B cell (primary cell): ENCODE measurements around the gene PI4KA. TPM values are rescaled to one million over a fixed set of nuclear protein-coding genes. Genes with fewer than 3 reads are reported as not detected.

Source experiments
- ATAC-seq: fragments of 200-7000 bp; cut with Tn5 transposase; one replicate; pipeline ENCODE4 v1.10.0; 2021; ENCODE audit warnings: low read depth, mild to moderate bottlenecking, moderate number of reproducible peaks, moderate library complexity
- CTCF ChIA-PET: fragments of 350-600 bp; sonication (Branson Sonifier 250); formaldehyde crosslinking; loops from one replicate; lab custom pipeline; 2021; ENCODE audit warnings: antibody characterized with exemption, inconsistent platforms; lab: Charles Lee
- POLR2A ChIA-PET: fragments of 350-600 bp; sonication (Branson Sonifier 250); formaldehyde crosslinking; loops from one replicate; lab custom pipeline; 2021; ENCODE audit warnings: antibody characterized with exemption; lab: Charles Lee
- DNase-seq: peaks from one replicate; pipeline ENCODE4 v3.0.0; 2013
- H2AFZ ChIP-seq: 2 replicates; pipeline ENCODE4 v1.6.1; 2012; ENCODE audit warnings: mild to moderate bottlenecking, low read depth, low read length; ENCODE audit not compliant: insufficient read depth, poor library complexity, severe bottlenecking
- H3K27ac ChIP-seq, 2 donors: 1 replicate in 1 of 2; 2 replicates in 1 of 2; pipeline ENCODE4 v1.5.1; 2012 to 2013; ENCODE audit warnings: low read length in 2 of 2, mild to moderate bottlenecking in 2 of 2, moderate library complexity in 1 of 2
- H3K27me3 ChIP-seq, 4 experiments: fragments of 200-600 bp in 1 of 4; sonication (generic) in 1 of 4; replicated peaks in 1 of 4; 1 replicate in 2 of 4; 2 replicates in 2 of 4; pipeline versions ENCODE4 v1.6.1 to v1.7.0; 2013 to 2016; ENCODE audit warnings: low read length in 3 of 4, mild to moderate bottlenecking in 2 of 4, mixed read lengths in 1 of 4, moderate library complexity in 1 of 4; ENCODE audit not compliant: insufficient read depth in 4 of 4, control insufficient read depth in 3 of 4; ENCODE audit errors: control extremely low read depth in 1 of 4
- H3K36me3 ChIP-seq, 2 experiments: replicated peaks in 1 of 2; 1 replicate in 1 of 2; 2 replicates in 1 of 2; pipeline versions ENCODE4 v1.6.1 to v1.7.1; 2013; ENCODE audit warnings: low read length in 1 of 2; ENCODE audit not compliant: insufficient read depth in 2 of 2, control insufficient read depth in 1 of 2; ENCODE audit errors: control extremely low read depth in 1 of 2, extremely low read depth in 1 of 2
- H3K4me1 ChIP-seq, 2 donors: fragments of 200-600 bp in 1 of 2; sonication (generic) in 1 of 2; 1 replicate in 1 of 2; 2 replicates in 1 of 2; pipeline versions ENCODE4 v1.5.1 to v1.6.1; 2013 to 2017; ENCODE audit warnings: low read length in 2 of 2; ENCODE audit not compliant: control insufficient read depth in 2 of 2, insufficient read depth in 2 of 2
- H3K4me2 ChIP-seq: replicated peaks from 2 replicates; pipeline ENCODE3; 2012; ENCODE audit warnings: mild to moderate bottlenecking, low read depth, low read length; ENCODE audit not compliant: poor library complexity, severe bottlenecking
- H3K4me3 ChIP-seq, 5 experiments: fragments of 200-600 bp in 1 of 5; sonication (generic) in 1 of 5; 1 replicate in 3 of 5; 2 replicates in 2 of 5; pipeline versions ENCODE4 v1.5.1 to v1.7.0; 2011 to 2016; ENCODE audit warnings: low read length in 4 of 5, mild to moderate bottlenecking in 4 of 5, low read depth in 2 of 5, control low read depth in 1 of 5, moderate library complexity in 1 of 5; ENCODE audit not compliant: insufficient read depth in 1 of 5; ENCODE audit errors: control extremely low read depth in 1 of 5, extremely low read depth in 1 of 5
- H3K79me2 ChIP-seq: fragments of 200-600 bp; sonication (generic); one replicate; pipeline ENCODE4 v1.6.0; 2016; ENCODE audit warnings: low read length; ENCODE audit not compliant: control insufficient read depth, insufficient read depth
- H3K9ac ChIP-seq: fragments of 200-600 bp; sonication (generic); 2 replicates; pipeline ENCODE4 v1.6.1; 2017; ENCODE audit warnings: mild to moderate bottlenecking, low read length, moderate library complexity
- H3K9me3 ChIP-seq, 3 donors: one replicate each; pipeline versions ENCODE4 v1.6.1 to v1.7.1; 2013; ENCODE audit warnings: low read length in 2 of 3; ENCODE audit not compliant: control insufficient read depth in 2 of 3, insufficient read depth in 1 of 3; ENCODE audit errors: control extremely low read depth in 1 of 3
- H4K20me1 ChIP-seq: 2 replicates; pipeline ENCODE4 v1.6.0; 2012; ENCODE audit warnings: mild to moderate bottlenecking, low read length; ENCODE audit not compliant: insufficient read depth, control insufficient read depth, poor library complexity, severe bottlenecking
- H3K27ac Mint-ChIP-seq: one replicate; pipeline ENCODE4 v1.8.0; 2021; ENCODE audit warnings: mixed read lengths
- H3K27me3 Mint-ChIP-seq: one replicate; pipeline ENCODE4 v1.8.0; 2021; ENCODE audit warnings: mixed read lengths
- H3K4me1 Mint-ChIP-seq: one replicate; pipeline ENCODE4 v1.8.0; 2021; ENCODE audit warnings: mixed read lengths
- H3K4me3 Mint-ChIP-seq: one replicate; pipeline ENCODE4 v1.8.0; 2021; ENCODE audit warnings: mixed read lengths
- H3K9me3 Mint-ChIP-seq: one replicate; pipeline ENCODE4 v1.8.0; 2022; ENCODE audit warnings: mixed read lengths; ENCODE audit not compliant: insufficient read depth
- CTCF ChIP-seq: fragments of 200-600 bp; IDR thresholded peaks from one replicate; pipeline ENCODE4 v1.8.0; 2022; ENCODE audit warnings: antibody characterized with exemption, mild to moderate bottlenecking
- EZH2 ChIP-seq: IDR thresholded peaks from 2 replicates; pipeline ENCODE4 v1.6.1; 2012; ENCODE audit warnings: borderline replicate concordance, low read depth, mild to moderate bottlenecking, moderate library complexity, low read length; ENCODE audit not compliant: insufficient read depth, poor library complexity, severe bottlenecking
- WGBS: methylation state at CpG from one replicate; pipeline ENCODE4 v1.1.5; 2013; ENCODE audit warnings: missing lambda C conversion rate; ENCODE audit not compliant: insufficient coverage; 5-methylcytosine and 5-hydroxymethylcytosine counted together
- intact Hi-C: fragments of 100-400 bp; cut with micrococcal nuclease; formaldehyde crosslinking; loops from one replicate; pipeline ENCODE4 v1.10.0; 2022
- polyA plus RNA-seq: library from polyadenylated mRNA; depleted of rRNA; stranded (reverse); fragments of >200 nt; gene quantifications from 2 replicates; pipeline ENCODE4 v1.2.3, GENCODE V29; 2012
- total RNA-seq, 2 donors: library from RNA; stranded (reverse); fragments of 120-200 nt in 1 of 2; gene quantifications; 1 replicate in 1 of 2; 2 replicates in 1 of 2; pipeline versions ENCODE4 v1.2.3 to v1.2.4, GENCODE V29; 2013 to 2022

Gene PI4KA
- total and polyA plus RNA-seq, 2 donors (not counting 1 experiment from before 2014, with no cell fraction given), result 85.9 to 156 TPM

GRCh38 chr22:20867179-20868024, 8.8 kb upstream of the PI4KA start:
- Histone ChIP-seq H3K4me3 (no peak overlapping the region), H3K27ac (no peak overlapping the region), H3K79me2 (peaks cover 7% of the 10 kb centered on the region), H3K9me3 (no peaks in the 10 kb centered on the region), H3K36me3 (peaks cover 2 to 13% of the 10 kb centered on the region in 2 experiments), H3K4me1 (no peaks in the 10 kb centered on the region), H3K4me2 (no peak overlapping the region), H2AFZ (no peak overlapping the region), H3K27me3 (no peaks in the 10 kb centered on the region), H3K9ac (no peak overlapping the region), H4K20me1 (peaks cover 20% of the 10 kb centered on the region)
- H3K9me3 Mint-ChIP-seq, result no peaks in the 10 kb centered on the region
- peaks cover 5% of the 10 kb centered on the region for H3K4me1 Mint-ChIP-seq
- intact Hi-C loops, result no loop called here
- ATAC-seq (no peak), DNase-seq (no peak)
- TF ChIP-seq EZH2 (no peak), CTCF (no peak)
- 79% methylated on average over 7 of the region's 11 CpGs for WGBS
- H3K27ac Mint-ChIP-seq, result no peak overlapping the region
- H3K4me3 Mint-ChIP-seq, result no peak overlapping the region
- H3K27me3 Mint-ChIP-seq, result no peaks in the 10 kb centered on the region
- ChIA-PET POLR2A (no interaction called here), CTCF (no interaction called here)

- H3K79me2 ChIP-seq, result peaks cover 13% of the 10 kb centered on the region
Measured at GRCh38 chr22:20866736-20867135, 8.1 kb upstream of the PI4KA start.

More at GRCh38 chr22:20866736-20867135, 8.1 kb upstream of the PI4KA start:
- no peaks in the 10 kb centered on the region for H3K4me1 ChIP-seq
- H3K27ac Mint-ChIP-seq, result no peak overlapping the region
- no peak overlapping the region for H3K4me3 Mint-ChIP-seq
- H3K4me3 ChIP-seq, result no peak overlapping the region
- no peak overlapping the region for H3K27ac ChIP-seq
- peaks cover 2 to 15% of the 10 kb centered on the region in 2 experiments for H3K36me3 ChIP-seq
- no peaks in the 10 kb centered on the region for H3K9me3 ChIP-seq
- DNase-seq (no peak), ATAC-seq (no peak)
- CTCF ChIA-PET, result no interaction called here
- intact Hi-C loops, result no loop called here
- no peak overlapping the region for H3K9ac ChIP-seq
- H2AFZ ChIP-seq, result no peak overlapping the region
- POLR2A ChIA-PET, result no interaction called here
- H3K27me3 ChIP-seq, result no peaks in the 10 kb centered on the region
- TF ChIP-seq CTCF (no peak), EZH2 (no peak)
- peaks cover 10% of the 10 kb centered on the region for H3K4me1 Mint-ChIP-seq
- H4K20me1 ChIP-seq, result peaks cover 20% of the 10 kb centered on the region
- no peak overlapping the region for H3K4me2 ChIP-seq
- no peaks in the 10 kb centered on the region for H3K27me3 Mint-ChIP-seq
- H3K9me3 Mint-ChIP-seq, result no peaks in the 10 kb centered on the region
- WGBS, result 100% methylated on average over 3 of the region's 5 CpGs
